Measurements from ENCODE around the gene CIROP.

DNA sequence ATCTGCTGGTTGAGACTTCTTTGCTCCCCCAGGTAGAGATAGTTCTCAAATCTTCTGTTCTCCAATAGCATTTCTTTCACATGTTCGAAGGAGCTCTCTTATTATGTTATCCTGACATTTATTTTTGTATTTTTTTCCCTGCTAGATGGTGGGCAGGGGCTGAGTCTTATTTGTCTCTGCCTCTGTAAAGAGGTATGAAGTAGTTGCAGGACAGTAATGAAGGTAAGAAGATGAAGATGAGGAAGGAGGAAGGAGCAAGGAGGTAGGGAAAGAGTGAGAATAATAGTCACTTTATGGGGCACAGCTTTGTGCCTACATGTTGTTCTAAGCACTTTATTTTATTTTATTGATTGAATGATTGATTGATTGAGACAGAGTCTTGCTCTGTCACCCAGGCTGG, 5.0 kb upstream of the CIROP start:
- TF ChIP-seq, protein P1, sequence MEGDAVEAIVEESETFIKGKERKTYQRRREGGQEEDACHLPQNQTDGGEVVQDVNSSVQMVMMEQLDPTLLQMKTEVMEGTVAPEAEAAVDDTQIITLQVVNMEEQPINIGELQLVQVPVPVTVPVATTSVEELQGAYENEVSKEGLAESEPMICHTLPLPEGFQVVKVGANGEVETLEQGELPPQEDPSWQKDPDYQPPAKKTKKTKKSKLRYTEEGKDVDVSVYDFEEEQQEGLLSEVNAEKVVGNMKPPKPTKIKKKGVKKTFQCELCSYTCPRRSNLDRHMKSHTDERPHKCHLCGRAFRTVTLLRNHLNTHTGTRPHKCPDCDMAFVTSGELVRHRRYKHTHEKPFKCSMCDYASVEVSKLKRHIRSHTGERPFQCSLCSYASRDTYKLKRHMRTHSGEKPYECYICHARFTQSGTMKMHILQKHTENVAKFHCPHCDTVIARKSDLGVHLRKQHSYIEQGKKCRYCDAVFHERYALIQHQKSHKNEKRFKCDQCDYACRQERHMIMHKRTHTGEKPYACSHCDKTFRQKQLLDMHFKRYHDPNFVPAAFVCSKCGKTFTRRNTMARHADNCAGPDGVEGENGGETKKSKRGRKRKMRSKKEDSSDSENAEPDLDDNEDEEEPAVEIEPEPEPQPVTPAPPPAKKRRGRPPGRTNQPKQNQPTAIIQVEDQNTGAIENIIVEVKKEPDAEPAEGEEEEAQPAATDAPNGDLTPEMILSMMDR (IDR thresholded peaks at IDR 0.05), result no peak
- TF ChIP-seq EP300 (IDR thresholded peaks at IDR 0.05), result no peak
- TF ChIP-seq POLR2A (IDR thresholded peaks at IDR 0.05; ENCODE audit: low read depth), result no peak
- no peak for TF ChIP-seq POLR2AphosphoS5 (IDR thresholded peaks at IDR 0.05)
